Hippocampal formation (tissue), 2 donors: ENCODE data around the gene GPR87.

Experiments
- DNase-seq, 2 donors: peaks; one replicate each; lab custom pipeline; 2025; lab: John Stamatoyannopoulos, UW

The GPR87 gene

GRCh38 chr3:151318313-151318712 is 1.7 kb upstream of the GPR87 start:
- no peak for DNase-seq

GRCh38 chr3:151315846-151316245 is 774 bp downstream of the GPR87 start:
- no peak for DNase-seq

- DNase-seq: no peak
These were observed 1.5 kb downstream of the GPR87 start for GRCh38 chr3:151315136-151315535.

- no peak for DNase-seq
These were observed 2.0 kb downstream of the GPR87 start for GRCh38 chr3:151314593-151314992.

- no peak for DNase-seq
These were observed 2.5 kb downstream of the GPR87 start for GRCh38 chr3:151314137-151314536.

GRCh38 chr3:151312972-151313371 is 3.6 kb downstream of the GPR87 start:
- no peak for DNase-seq

GRCh38 chr3:151309566-151309965 is 7.1 kb downstream of the GPR87 start:
- no peak for DNase-seq

- no peak for DNase-seq
These were observed 8.8 kb downstream of the GPR87 start for GRCh38 chr3:151307583-151308488.

- DNase-seq: no peak
These were observed 9.5 kb downstream of the GPR87 start for GRCh38 chr3:151307131-151307530.

GRCh38 chr3:151306168-151306810 is 10.3 kb downstream of the GPR87 start:
- no peak for DNase-seq

- no peak for DNase-seq
These were observed 10.9 kb downstream of the GPR87 start for GRCh38 chr3:151305775-151306151.

GRCh38 chr3:151305060-151305774 is 11.4 kb downstream of the GPR87 start:
- DNase-seq: no peak

- DNase-seq: no peak
These were observed 12.9 kb downstream of the GPR87 start for GRCh38 chr3:151303751-151304150.

GRCh38 chr3:151301787-151302186 is 14.8 kb downstream of the GPR87 start:
- DNase-seq: no peak

GRCh38 chr3:151300539-151300938 is 16.1 kb downstream of the GPR87 start:
- DNase-seq: no peak

GRCh38 chr3:151299006-151299405 is 17.6 kb downstream of the GPR87 start:
- no peak for DNase-seq

- no peak for DNase-seq
These were observed 19.2 kb downstream of the GPR87 start for GRCh38 chr3:151297429-151297828.

- DNase-seq: no peak
These were observed 20.4 kb downstream of the GPR87 start for GRCh38 chr3:151296226-151296625.

GRCh38 chr3:151293127-151293526 is 23.5 kb downstream of the GPR87 start:
- no peak for DNase-seq

- DNase-seq: no peak
These were observed 25.9 kb downstream of the GPR87 start for GRCh38 chr3:151290673-151291072.

- no peak for DNase-seq
These were observed 27.2 kb downstream of the GPR87 start for GRCh38 chr3:151289445-151289844.

GRCh38 chr3:151285940-151286339 is 30.7 kb downstream of the GPR87 start:
- no peak for DNase-seq
